Spleen (tissue), 11 donors: Measurements from ENCODE around the gene SLC24A3. TPM values are rescaled to one million over a fixed set of nuclear protein-coding genes. Genes with fewer than 3 reads are reported as not detected.

Experiments
- DNase-seq: peaks from one replicate; pipeline ENCODE4 v3.0.0-alpha.2; 2020
- H3K27ac ChIP-seq, 8 donors: fragments of 200-600 bp; sonication (generic) in 7 of 8; 1 replicate in 4 of 8; 2 replicates in 4 of 8; pipeline versions ENCODE4 v1.5.0 to v1.8.0; 2016 to 2021; ENCODE audit warnings: inconsistent platforms in 4 of 8, mild to moderate bottlenecking in 4 of 8, moderate library complexity in 1 of 8
- H3K27me3 ChIP-seq, 7 donors: fragments of 200-600 bp; sonication (generic) in 6 of 7; replicated peaks in 1 of 7; 1 replicate in 4 of 7; 2 replicates in 3 of 7; pipeline versions ENCODE4 v1.5.0 to v1.8.0; 2016 to 2021; ENCODE audit warnings: inconsistent platforms in 3 of 7, mild to moderate bottlenecking in 1 of 7
- H3K36me3 ChIP-seq, 6 donors: fragments of 200-600 bp; sonication (generic) in 5 of 6; 1 replicate in 4 of 6; 2 replicates in 2 of 6; pipeline versions ENCODE4 v1.5.0 to v1.8.0; 2016 to 2021; ENCODE audit warnings: inconsistent platforms in 2 of 6
- H3K4me1 ChIP-seq, 6 donors: fragments of 200-600 bp; sonication (generic) in 5 of 6; 1 replicate in 3 of 6; 2 replicates in 3 of 6; pipeline versions ENCODE4 v1.5.0 to v1.8.0; 2016 to 2021; ENCODE audit warnings: inconsistent platforms in 3 of 6
- H3K4me3 ChIP-seq, 8 donors: fragments of 200-600 bp; sonication (generic) in 7 of 8; 1 replicate in 4 of 8; 2 replicates in 4 of 8; pipeline versions ENCODE4 v1.5.0 to v1.8.0; 2016 to 2021; ENCODE audit warnings: inconsistent platforms in 4 of 8, mild to moderate bottlenecking in 4 of 8, moderate library complexity in 2 of 8
- H3K9me3 ChIP-seq, 8 donors: fragments of 200-600 bp; sonication (generic) in 7 of 8; 1 replicate in 4 of 8; 2 replicates in 4 of 8; pipeline versions ENCODE4 v1.5.0 to v1.8.0; 2016 to 2021; ENCODE audit warnings: inconsistent platforms in 4 of 8
- CTCF ChIP-seq, 11 experiments: fragments of 200-600 bp in 7 of 11; fragments of 450-650 bp in 4 of 11; sonication (generic) in 4 of 11; IDR thresholded peaks in 8 of 11; conservative IDR thresholded peaks in 3 of 11; 1 replicate in 7 of 11; 2 replicates in 4 of 11; pipeline versions ENCODE4 v1.4.0 to v1.8.0; 2016 to 2021; ENCODE audit warnings: antibody characterized with exemption in 11 of 11, inconsistent platforms in 4 of 11, mild to moderate bottlenecking in 1 of 11
- POLR2A ChIP-seq, 3 donors: fragments of 450-650 bp; IDR thresholded peaks; one replicate each; pipeline ENCODE4 v1.5.1; 2017; ENCODE audit warnings: antibody characterized with exemption in 3 of 3, mild to moderate bottlenecking in 1 of 3
- POLR2AphosphoS5 ChIP-seq, 3 donors: sonication (generic); formaldehyde crosslinking; IDR thresholded peaks; one replicate each; pipeline ENCODE4 v1.5.1; 2017; ENCODE audit warnings: antibody characterized with exemption in 3 of 3
- WGBS, 5 donors: extraction: QIAGEN DNeasy Blood & Tissue Kit in 3 of 5; methylation state at CpG; one replicate each; pipeline versions ENCODE4 v1.1.5 to v1.1.7; 2013 to 2018; 5-methylcytosine and 5-hydroxymethylcytosine counted together
- intact Hi-C: fragments of 100-400 bp; cut with DNase I; formaldehyde crosslinking; loops from one replicate; pipeline ENCODE4 v1.15.0; 2023; ENCODE audit warnings: low total_unique reads
- polyA plus RNA-seq, 3 donors: library from polyadenylated mRNA; stranded (reverse); fragments of 200-250 nt; gene quantifications; one replicate each; pipeline ENCODE4 v1.2.1, GENCODE V29; 2013
- total RNA-seq, 7 donors: library from RNA; depleted of rRNA in 3 of 7; stranded (reverse); fragments of >200 nt in 3 of 7; fragmentation: NEBNext Ultra II Directional in 4 of 7; extraction: Animal tissue kit (Norgen Biotek cat#: 25700) in 4 of 7; gene quantifications; one replicate each; pipeline versions ENCODE4 v1.1.0 to v1.2.1, GENCODE V29; 2016 to 2021
- donor health status: healthy with polysubstance abuse.
- donor health status: DM: no; HTN: no; CAD: no; lungs with moderate emphysema.
- donor health status: DM: no; HTN: no; CAD: no.
- donor health status: Bipolar disorder and iron deficiency.
- donor health status: healthy.
- donor health status: DM: no; HTN: no; CAD: no.
- donor health status: DM: yes; HTN: yes; CAD: no.

SLC24A3 gene
- total and polyA plus RNA-seq, 10 donors, result 0.37 to 3.9 (median 2.6) TPM

GRCh38 chr20:19701429-19701828 lies 489.0 kb downstream of the SLC24A3 start:
- Histone ChIP-seq H3K27ac (peak overlapping the region in 3 of 8 donors; percentile 0 to 26 (median 19)), H3K36me3 (no peaks in the 10 kb centered on the region), H3K4me1 (peaks cover 0 to 42% (median 16%) of the 10 kb centered on the region in 6 donors), H3K27me3 (no peaks in the 10 kb centered on the region), H3K9me3 (peaks cover 0 to 11% (median 8%) of the 10 kb centered on the region in 8 donors), H3K4me3 (no peak overlapping the region)
- no peak for DNase-seq
- intact Hi-C loops, result no loop called here
- 37 to 53% (median 42%) methylated on average over 3 of the region's 3 CpGs for WGBS, 5 donors
- TF ChIP-seq CTCF (IDR thresholded peaks at IDR 0.05 in 8 of 11, conservative IDR thresholded peaks at IDR 0.05 in 3 of 11) (no peak), POLR2AphosphoS5 (IDR thresholded peaks at IDR 0.05) (no peak), POLR2A (IDR thresholded peaks at IDR 0.05) (no peak)

GRCh38 chr20:19706463-19706862 lies 494.0 kb downstream of the SLC24A3 start:
- peaks cover 0 to 11% (median 8%) of the 10 kb centered on the region in 8 donors for H3K9me3 ChIP-seq
- H3K27me3 ChIP-seq, result no peaks in the 10 kb centered on the region
- TF ChIP-seq CTCF (IDR thresholded peaks at IDR 0.05 in 8 of 11, conservative IDR thresholded peaks at IDR 0.05 in 3 of 11) (no peak), POLR2AphosphoS5 (IDR thresholded peaks at IDR 0.05) (peak in 1 of 3 donors; percentile 29), POLR2A (IDR thresholded peaks at IDR 0.05) (no peak)
- H3K27ac ChIP-seq, result peak overlapping the region in 3 of 8 donors; percentile 31 to 67 (median 44)
- no peak overlapping the region for H3K4me3 ChIP-seq
- H3K4me1 ChIP-seq, result peaks cover 0 to 40% (median 17%) of the 10 kb centered on the region in 6 donors
- no peak for DNase-seq
- intact Hi-C loops, result no loop called here
- no peaks in the 10 kb centered on the region for H3K36me3 ChIP-seq
- WGBS, 5 donors, result 52 to 65% (median 60%) methylated on average over 4 of the region's 4 CpGs

- H3K27me3 ChIP-seq, result no peaks in the 10 kb centered on the region
- H3K9me3 ChIP-seq, result no peaks in the 10 kb centered on the region
- no peak overlapping the region for H3K27ac ChIP-seq
- H3K4me1 ChIP-seq, result peaks cover 0 to 27% (median 17%) of the 10 kb centered on the region in 6 donors
- WGBS, 5 donors, result 83 to 92% (median 89%) methylated on average over 1 of the region's 1 CpG
- no peak for TF ChIP-seq POLR2A (IDR thresholded peaks at IDR 0.05)
- TF ChIP-seq CTCF (IDR thresholded peaks at IDR 0.05 in 8 of 11, conservative IDR thresholded peaks at IDR 0.05 in 3 of 11), result no peak
- TF ChIP-seq POLR2AphosphoS5 (IDR thresholded peaks at IDR 0.05), result no peak
- H3K4me3 ChIP-seq, result no peak overlapping the region
- intact Hi-C loops, result no loop called here
- no peak for DNase-seq
- H3K36me3 ChIP-seq, result no peaks in the 10 kb centered on the region
Observed at GRCh38 chr20:19709635-19710335, 497.3 kb downstream of the SLC24A3 start.

- H3K4me1 ChIP-seq, result peaks cover 0 to 19% (median 15%) of the 10 kb centered on the region in 6 donors
- no peaks in the 10 kb centered on the region for H3K36me3 ChIP-seq
- DNase-seq, result no peak
- H3K4me3 ChIP-seq, result no peak overlapping the region
- no peak for TF ChIP-seq CTCF (IDR thresholded peaks at IDR 0.05 in 8 of 11, conservative IDR thresholded peaks at IDR 0.05 in 3 of 11)
- TF ChIP-seq POLR2A (IDR thresholded peaks at IDR 0.05), result no peak
- TF ChIP-seq POLR2AphosphoS5 (IDR thresholded peaks at IDR 0.05), result no peak
- no peak overlapping the region for H3K27ac ChIP-seq
- peaks cover 0 to 4% (median under 1%) of the 10 kb centered on the region in 8 donors for H3K9me3 ChIP-seq
- WGBS, 5 donors, result 75 to 89% (median 81%) methylated on average over 5 of the region's 5 CpGs
- no peaks in the 10 kb centered on the region for H3K27me3 ChIP-seq
- intact Hi-C loops, result no loop called here
Observed at GRCh38 chr20:19710336-19711120, 498.1 kb downstream of the SLC24A3 start.
